ELR (cell line): ENCODE results near the gene CEP128.

Experiments
- DNase-seq: peaks from one replicate; pipeline ENCODE4 v3.0.0-alpha.2; 2015; ENCODE audit warnings: low read depth

CEP128 gene

GRCh38 chr14:80669426-80669825, 272.1 kb downstream of the CEP128 start:
- DNase-seq: peak; percentile 22

GRCh38 chr14:80664576-80664975, 277.0 kb downstream of the CEP128 start:
- peak; percentile 79 for DNase-seq

GRCh38 chr14:80663541-80663940, 278.0 kb downstream of the CEP128 start:
- DNase-seq: no peak

- no peak for DNase-seq
Measured at GRCh38 chr14:80659783-80660182, 281.8 kb downstream of the CEP128 start.

DNA sequence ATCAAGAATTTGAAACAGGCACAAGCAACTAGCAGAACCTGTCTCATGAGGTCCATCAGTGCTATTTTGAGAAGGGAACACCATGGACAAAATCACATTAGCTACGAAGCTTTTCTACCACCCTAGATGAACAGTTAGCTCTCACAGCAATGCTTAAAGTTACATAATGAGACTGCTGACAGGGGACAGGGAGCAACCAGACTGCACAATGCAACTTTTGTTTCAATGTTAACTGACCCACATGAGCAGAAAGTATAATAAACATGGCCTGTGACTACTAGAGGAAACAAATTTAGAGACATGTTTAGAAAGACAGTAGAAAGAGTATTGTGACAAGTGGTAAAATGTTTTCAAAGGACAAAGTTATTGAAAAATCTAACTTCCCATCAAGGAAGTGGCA, 282.8 kb downstream of the CEP128 start:
- DNase-seq: no peak

GRCh38 chr14:80658155-80658554, 283.4 kb downstream of the CEP128 start:
- DNase-seq: no peak

- peak; percentile 22 for DNase-seq
Measured at GRCh38 chr14:80653956-80654355, 287.6 kb downstream of the CEP128 start.

DNA sequence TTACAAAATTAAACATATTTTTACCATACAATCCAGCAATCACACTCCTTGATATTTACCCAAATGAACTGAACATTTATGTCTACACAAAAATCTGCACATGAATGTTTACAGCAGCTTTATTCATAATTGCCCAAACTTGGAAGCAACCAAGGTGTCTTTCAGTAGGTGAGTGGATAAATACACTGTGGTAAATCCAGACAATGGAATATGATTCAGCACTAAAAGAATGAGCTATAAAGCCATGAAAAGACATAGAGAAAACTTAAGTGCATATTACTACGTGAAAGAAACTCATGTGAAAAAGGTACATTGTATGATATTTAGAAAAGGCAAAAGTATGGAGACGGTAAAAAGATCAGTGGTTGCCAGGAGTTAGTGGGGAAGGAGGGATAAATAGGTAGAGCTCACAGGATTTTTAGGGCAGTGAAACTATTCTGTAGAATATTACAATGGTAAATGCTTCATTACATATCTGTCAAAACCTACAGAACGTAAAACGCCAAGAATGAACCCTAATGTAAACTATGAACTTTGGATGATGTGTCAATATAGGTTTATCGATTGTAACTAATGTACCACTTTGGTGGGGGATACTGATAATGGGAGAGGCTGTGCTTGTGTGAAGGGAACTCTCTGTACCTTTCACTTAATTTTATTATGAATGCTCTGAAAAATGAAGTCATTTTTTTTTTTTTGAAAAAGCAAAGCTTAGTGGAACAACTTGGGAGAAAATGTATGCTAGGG, 295.7 kb downstream of the CEP128 start:
- no peak for DNase-seq

- DNase-seq: no peak
Measured at GRCh38 chr14:80644826-80645225, 296.7 kb downstream of the CEP128 start.

DNA sequence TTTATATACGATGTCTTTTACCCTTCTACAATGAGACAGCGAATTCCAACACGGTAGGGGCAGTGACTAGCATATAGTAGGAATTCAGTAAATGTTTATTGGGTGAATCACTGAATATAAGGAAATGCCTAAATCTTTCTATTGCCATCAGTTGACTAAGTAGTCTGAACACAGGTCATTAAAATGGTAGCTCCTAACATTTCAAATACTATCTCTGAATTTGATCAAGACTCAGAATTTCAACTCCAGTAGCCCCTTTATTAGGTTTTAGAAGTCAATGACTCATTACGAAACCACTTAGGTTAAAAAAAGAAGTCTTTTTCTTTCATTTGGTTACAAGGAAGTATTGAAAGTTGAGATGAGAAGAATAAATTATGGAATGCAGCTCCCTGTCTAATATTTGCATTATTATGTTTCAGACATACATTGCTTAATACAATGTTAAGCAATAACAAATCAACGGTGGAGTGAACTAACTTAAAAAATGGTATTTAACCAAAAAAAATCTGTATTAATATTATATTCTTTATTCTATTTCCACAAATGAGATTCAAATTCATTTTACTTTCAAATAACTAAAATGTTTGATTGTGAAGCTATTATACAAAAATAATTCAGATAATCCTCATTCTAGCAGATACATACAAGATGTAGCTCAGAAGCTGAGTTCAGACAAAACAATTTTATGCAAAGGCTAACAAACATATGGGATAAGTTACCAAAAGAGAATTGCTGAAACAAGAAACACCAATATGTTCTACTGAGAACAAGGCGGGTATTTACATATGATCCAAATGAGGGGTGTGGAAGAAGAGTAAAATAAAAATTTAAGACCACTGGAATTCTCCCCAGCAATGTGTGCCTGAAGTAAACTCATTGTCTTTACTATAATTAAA, 302.7 kb downstream of the CEP128 start:
- DNase-seq: peak; percentile 96

- DNase-seq: peak; percentile 47
Measured at GRCh38 chr14:80637756-80638619, 303.6 kb downstream of the CEP128 start.

DNA sequence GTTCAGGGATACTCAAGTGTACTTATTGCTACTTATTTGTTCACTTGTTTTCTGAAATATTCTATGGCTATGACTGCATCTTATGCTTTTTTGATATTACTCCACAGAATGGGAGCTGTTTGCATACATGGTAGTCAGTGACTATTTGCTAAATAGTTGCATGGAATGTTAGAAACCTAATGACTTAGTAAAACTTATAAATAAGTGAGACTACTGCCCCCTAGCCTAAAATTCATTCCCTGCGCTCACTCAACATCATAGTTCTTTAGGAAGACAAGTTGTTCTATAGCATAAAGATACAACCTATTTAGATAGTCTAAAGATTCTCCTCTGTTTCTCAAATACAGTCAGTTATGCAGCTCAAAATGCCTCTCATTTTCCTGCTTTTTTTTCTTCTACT, 305.5 kb downstream of the CEP128 start:
- peak; percentile 36 for DNase-seq

DNA sequence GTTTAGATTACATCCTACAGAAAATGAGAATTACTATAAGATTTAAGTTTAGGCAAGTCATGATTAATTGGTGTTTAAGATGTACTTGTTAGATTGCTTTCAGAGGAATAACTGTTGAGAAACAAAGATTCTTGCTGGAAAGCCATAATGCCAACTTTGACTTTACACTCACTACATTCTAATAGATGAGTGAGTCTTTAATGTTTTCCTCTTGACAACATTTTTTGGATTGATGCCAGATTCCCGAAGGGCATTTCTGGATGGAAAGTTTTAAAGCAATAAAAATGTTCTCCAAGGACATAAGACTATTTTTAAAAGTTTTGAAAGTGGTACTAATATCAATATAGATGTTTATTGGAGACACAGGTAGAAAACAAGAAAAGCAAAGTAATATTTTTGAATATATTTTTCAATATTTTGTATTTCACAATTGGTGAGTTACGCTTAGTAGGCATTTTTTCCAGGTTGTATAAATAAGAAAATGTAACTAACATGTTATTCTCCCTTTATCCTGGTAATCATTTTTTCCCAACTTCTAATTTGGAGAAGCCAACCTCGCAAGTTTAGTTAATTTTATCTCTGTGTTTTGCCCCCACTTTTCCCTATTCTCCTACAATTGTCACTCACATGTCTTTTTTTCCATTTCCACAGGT, 307.3 kb downstream of the CEP128 start:
- DNase-seq: peak; percentile 52

DNA sequence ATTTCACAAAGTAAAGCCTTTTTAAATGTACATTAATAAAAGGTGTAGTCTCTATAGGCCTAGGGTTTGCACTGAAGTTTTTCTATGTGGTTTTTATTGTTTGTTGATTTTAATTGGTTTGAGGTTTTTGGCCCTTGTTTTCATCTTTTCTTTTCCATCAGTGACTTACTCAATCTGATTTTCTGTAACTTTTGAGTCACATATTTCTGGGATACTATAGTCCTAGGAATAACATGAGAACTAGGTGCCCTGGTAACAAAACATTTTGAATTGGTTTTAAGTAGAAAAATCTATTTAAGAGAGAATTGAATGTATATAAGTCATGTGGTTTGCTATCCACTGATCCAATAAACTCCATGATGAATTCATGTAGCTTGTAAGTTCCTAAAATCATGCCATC, 311.9 kb downstream of the CEP128 start:
- peak; percentile 17 for DNase-seq

DNA sequence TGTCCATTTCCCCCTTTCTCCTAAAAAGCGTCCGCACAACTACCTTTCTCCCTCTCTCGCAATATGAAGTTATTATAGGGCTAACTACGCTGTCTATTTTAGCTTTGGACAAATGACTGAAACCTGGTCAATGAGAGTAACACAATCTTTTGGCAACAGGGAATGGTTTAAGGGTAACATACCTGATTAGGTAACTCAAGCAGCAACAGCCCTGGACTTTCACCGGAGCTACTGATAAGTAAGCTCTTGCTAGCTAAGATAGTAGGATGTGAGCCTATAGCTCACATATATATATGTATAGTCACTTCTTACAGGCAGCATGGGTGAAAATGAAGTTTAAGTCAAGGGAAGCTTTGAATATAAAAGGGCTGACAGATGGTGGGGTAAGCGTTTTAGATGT, 313.0 kb downstream of the CEP128 start:
- no peak for DNase-seq

GRCh38 chr14:80627745-80628144, 313.8 kb downstream of the CEP128 start:
- no peak for DNase-seq

GRCh38 chr14:80624581-80624980, 317.0 kb downstream of the CEP128 start:
- DNase-seq: no peak

DNA sequence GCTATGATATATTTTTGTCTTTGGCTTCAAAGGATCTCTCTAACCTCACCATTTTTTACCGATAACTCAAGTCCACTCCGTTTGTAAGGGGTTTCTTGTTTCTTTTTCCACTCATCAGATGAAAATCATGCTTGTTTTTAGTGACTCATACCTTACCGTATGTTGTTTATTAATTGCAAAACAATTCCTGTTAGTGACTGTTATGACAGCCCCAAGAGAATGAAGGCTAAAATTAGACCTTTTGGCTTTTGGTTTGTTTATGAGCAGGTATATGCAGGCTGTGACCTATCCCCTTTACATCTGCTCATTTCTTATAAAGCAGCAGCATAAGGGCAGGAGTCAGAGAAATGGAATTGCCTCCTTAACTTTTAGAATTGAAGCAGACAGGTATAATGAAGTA, 319.8 kb downstream of the CEP128 start:
- DNase-seq: peak; percentile 84

DNA sequence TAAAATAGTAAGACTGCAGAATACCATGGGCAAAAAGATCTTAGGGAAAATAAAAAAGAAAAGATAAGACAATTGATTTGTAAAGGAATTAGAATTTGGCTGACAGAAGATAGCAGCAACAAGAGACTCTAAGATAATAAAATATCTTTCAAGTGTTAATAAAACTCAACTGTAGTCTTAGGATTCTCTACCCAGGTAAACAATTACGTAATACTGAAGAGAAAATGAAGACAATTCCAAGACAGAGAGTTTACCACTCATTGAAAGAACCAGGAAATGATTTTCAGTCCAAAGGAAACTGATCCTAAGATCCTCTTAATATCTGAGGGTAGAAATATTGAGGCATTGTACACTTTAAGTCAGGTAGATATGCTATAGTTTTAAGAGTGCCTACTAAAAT, 321.1 kb downstream of the CEP128 start:
- DNase-seq: no peak

- DNase-seq: no peak
Measured at GRCh38 chr14:80618751-80619329, 322.7 kb downstream of the CEP128 start.

- no peak for DNase-seq
Measured at GRCh38 chr14:80615831-80616230, 325.7 kb downstream of the CEP128 start.
